ENCODE results near the gene TPM1. TPM values are rescaled to one million over a fixed set of nuclear protein-coding genes. Genes with fewer than 3 reads are reported as not detected.
"Not testable (repeated sequence)": the region's sequence is repeated elsewhere in the genome, so short reads cannot be mapped to it uniquely, and the experiment has no call there.

The TPM1 gene
- total RNA-seq, result 100 to 1,000 TPM; 333 to 609 (median 575) TPM

DNA sequence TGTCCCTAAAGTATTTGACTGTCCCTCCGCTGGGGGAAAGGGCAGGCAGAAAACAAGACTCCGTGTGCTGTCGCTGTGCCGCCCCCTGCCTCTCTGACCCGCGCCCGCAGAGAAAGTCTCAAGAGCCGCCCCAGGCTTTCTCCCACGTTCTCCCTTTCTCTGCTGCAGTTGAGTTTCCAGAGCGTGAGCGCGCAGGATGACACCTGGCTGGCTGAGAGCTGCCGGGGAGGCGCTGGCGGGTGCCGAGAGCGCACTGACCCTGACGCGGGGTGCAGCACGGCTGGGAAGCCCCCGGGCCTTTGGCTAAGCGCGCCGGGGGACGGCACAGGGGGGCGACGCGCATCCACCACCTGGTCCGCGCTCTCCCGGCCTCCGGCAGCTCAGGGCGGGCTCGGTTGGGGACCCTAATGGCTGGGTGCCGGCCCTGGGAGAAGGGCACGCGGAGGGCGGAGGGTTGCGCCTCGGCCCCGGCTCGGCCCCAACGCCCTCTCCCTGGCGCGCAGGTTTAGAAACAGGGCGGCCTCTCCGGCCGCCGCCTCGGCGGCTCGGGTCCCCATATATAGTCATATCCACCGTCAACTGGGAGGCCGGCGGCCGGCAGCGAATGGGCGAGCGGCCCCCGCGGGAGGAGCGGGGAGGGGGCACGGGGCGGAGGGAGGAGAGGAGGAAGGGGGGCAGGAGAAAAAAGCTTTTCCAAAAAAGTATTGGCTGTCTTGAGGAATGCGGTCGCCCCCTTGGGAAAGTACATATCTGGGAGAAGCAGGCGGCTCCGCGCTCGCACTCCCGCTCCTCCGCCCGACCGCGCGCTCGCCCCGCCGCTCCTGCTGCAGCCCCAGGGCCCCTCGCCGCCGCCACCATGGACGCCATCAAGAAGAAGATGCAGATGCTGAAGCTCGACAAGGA is at the start of gene TPM1:
TPM1 (plus strand) TSS at position 774 of the 903 bp plus-strand sequence; CDS start at position 857, 83 bp downstream.
- intact Hi-C loops (cut with DNase I; ENCODE audit: low total_unique reads), result no loop called here
- H3K27me3 ChIP-seq, result no peaks in the 10 kb centered on the region
- peak; percentile 92 to 93 for DNase-seq (ENCODE audit: low spot score in 2 of 2)
- H3K9me3 ChIP-seq, result no peaks in the 10 kb centered on the region
- H3K27ac ChIP-seq, result peak within 1 kb of the TSS; percentile 93 to 95
- no peaks in the 10 kb centered on the region for H3K4me1 ChIP-seq
- H3K4me3 ChIP-seq, result peak within 1 kb of the TSS; percentile 85 to 93 (median 90)
- no peaks in the 10 kb centered on the region for H3K36me3 ChIP-seq
- TF ChIP-seq, protein P1, sequence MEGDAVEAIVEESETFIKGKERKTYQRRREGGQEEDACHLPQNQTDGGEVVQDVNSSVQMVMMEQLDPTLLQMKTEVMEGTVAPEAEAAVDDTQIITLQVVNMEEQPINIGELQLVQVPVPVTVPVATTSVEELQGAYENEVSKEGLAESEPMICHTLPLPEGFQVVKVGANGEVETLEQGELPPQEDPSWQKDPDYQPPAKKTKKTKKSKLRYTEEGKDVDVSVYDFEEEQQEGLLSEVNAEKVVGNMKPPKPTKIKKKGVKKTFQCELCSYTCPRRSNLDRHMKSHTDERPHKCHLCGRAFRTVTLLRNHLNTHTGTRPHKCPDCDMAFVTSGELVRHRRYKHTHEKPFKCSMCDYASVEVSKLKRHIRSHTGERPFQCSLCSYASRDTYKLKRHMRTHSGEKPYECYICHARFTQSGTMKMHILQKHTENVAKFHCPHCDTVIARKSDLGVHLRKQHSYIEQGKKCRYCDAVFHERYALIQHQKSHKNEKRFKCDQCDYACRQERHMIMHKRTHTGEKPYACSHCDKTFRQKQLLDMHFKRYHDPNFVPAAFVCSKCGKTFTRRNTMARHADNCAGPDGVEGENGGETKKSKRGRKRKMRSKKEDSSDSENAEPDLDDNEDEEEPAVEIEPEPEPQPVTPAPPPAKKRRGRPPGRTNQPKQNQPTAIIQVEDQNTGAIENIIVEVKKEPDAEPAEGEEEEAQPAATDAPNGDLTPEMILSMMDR (IDR thresholded peaks at IDR 0.05), result no peak
- TF ChIP-seq POLR2A (IDR thresholded peaks at IDR 0.05) (peak; percentile 77), POLR2AphosphoS5 (IDR thresholded peaks at IDR 0.05) (peak; percentile 87 to 92 (median 89))

DNA sequence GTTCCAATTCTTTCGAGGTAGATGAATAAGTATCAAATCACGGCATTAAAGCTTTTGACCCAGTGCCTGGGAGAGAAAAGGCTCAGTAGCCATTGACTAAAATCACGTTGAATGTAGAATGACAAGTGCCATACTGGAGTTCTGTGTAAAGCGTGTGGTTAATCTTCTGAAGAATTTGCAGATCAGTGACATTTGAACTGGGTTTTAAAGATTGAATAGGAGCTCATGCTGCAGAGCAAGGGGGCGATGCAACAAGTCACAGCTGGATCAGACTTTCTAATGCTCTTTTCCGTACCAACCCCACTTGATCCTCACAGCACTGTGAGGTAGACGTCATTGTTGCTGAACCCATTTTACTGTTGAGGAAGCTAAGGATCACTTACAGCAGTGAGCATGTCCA is 49.5 kb upstream of the TPM1 start:
- Histone ChIP-seq H3K36me3 (no peaks in the 10 kb centered on the region), H3K4me1 (no peaks in the 10 kb centered on the region), H3K27ac (no peak overlapping the region), H3K4me3 (no peak overlapping the region), H3K27me3 (no peaks in the 10 kb centered on the region), H3K9me3 (no peaks in the 10 kb centered on the region)
- intact Hi-C loops (cut with DNase I; ENCODE audit: low total_unique reads), result no loop called here
- TF ChIP-seq, protein P1 (IDR thresholded peaks at IDR 0.05), result no peak
- TF ChIP-seq POLR2A (IDR thresholded peaks at IDR 0.05), result no peak
- TF ChIP-seq POLR2AphosphoS5 (IDR thresholded peaks at IDR 0.05), result no peak
- no peak for DNase-seq (ENCODE audit: low spot score in 2 of 2)

DNA sequence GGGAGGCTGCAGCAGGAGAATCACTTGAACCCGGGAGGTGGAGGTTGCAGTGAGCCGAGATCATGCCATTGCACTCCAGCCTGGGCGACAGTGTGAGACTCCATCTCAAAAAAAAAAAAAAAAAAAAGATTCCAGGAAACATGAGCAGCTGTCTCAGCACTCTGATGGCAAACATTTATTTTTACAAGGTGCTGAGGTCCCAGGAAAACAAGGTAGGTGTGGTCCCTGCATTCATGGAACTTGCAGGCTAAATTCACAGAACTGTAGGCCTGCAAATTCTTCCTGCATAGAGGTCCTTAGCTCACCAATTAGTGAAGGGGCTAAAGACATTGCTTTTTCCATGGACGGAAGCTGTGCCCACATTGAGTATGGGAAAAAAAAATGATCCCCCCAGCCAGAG is 48.9 kb upstream of the TPM1 start:
- H3K27me3 ChIP-seq; H3K9me3 ChIP-seq; H3K4me1 ChIP-seq; H3K4me3 ChIP-seq; H3K36me3 ChIP-seq; DNase-seq (ENCODE audit: low spot score in 2 of 2); intact Hi-C loops (cut with DNase I; ENCODE audit: low total_unique reads); H3K27ac ChIP-seq: not testable (repeated sequence)

DNA sequence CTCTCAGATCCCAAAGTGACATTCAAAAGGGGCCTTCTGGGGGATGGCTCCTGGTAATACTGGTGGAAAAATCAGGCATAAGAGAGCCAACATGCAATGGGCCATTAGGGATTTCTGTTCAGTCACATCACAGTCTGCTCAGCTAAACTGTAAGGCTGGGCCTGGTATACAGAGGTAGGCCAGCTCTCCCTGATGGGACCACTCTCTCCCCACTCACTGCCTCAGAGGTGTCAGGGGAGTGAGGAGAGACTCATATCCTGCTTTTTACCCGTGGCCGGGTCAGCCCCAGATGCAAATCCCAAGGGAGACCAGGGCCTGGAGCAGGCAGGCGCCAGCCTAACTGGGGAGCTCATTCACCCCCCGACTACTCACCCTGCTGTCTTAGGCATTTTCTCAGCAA is 48.1 kb upstream of the TPM1 start:
- no peak for DNase-seq (ENCODE audit: low spot score in 2 of 2)
- intact Hi-C loops (cut with DNase I; ENCODE audit: low total_unique reads), result no loop called here
- H3K4me3 ChIP-seq, result no peak overlapping the region
- peak overlapping the region in 1 of 2 donors; percentile 25 for H3K27ac ChIP-seq
- TF ChIP-seq POLR2AphosphoS5 (IDR thresholded peaks at IDR 0.05) (no peak), POLR2A (IDR thresholded peaks at IDR 0.05) (no peak)
- TF ChIP-seq, protein P1 (IDR thresholded peaks at IDR 0.05), result no peak
- H3K27me3 ChIP-seq, result no peaks in the 10 kb centered on the region
- H3K9me3 ChIP-seq, result no peaks in the 10 kb centered on the region
- H3K36me3 ChIP-seq, result no peaks in the 10 kb centered on the region
- H3K4me1 ChIP-seq, result no peaks in the 10 kb centered on the region

DNA sequence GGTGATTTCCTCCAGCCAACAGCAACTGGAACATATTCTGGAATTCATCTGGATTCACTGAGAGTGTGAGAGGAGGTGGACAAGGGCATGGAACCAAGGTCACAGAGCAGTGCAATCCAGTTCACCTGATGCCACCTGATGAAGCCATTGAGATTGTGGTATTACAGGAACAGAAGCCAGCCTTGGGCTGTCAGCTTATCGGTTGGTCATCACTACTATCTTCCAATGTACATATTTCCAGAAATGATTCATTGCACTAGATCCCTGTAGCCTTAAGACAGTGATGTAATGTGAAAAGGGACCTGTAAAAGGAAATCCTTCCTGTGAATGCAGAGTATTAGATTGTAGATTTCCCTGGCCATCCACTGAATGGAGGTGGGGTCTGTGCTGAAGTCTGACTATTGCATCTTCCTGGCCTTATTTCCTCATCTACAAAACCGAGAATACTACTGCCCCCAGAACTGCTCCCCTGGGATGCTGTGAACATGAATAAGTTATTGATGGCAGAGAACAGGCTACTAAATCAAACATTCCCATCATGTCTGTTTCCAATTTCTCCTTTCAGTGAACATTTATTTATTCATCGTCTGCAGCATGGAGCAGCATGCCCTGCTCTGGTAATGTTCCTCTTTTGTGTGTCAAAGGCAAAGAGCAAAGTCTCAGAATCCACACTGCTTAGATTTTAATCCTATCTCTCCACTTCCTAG is 47.4 kb upstream of the TPM1 start:
- H3K27me3 ChIP-seq, result no peaks in the 10 kb centered on the region
- peak overlapping the region in 1 of 2 donors; percentile 25 for H3K27ac ChIP-seq
- no peaks in the 10 kb centered on the region for H3K36me3 ChIP-seq
- no peaks in the 10 kb centered on the region for H3K9me3 ChIP-seq
- intact Hi-C loops (cut with DNase I; ENCODE audit: low total_unique reads), result no loop called here
- DNase-seq (ENCODE audit: low spot score in 2 of 2), result no peak
- H3K4me1 ChIP-seq, result no peaks in the 10 kb centered on the region
- no peak overlapping the region for H3K4me3 ChIP-seq
- TF ChIP-seq, protein P1 (IDR thresholded peaks at IDR 0.05), result no peak
- no peak for TF ChIP-seq POLR2AphosphoS5 (IDR thresholded peaks at IDR 0.05)
- TF ChIP-seq POLR2A (IDR thresholded peaks at IDR 0.05), result no peak

All from breast epithelium (tissue), 4 donors.